H7 (cell line): ENCODE results near the gene PLA2G4F. TPM values are rescaled to one million over a fixed set of nuclear protein-coding genes. Genes with fewer than 3 reads are reported as not detected.

ENCODE experiments used
- DNase-seq: peaks from one replicate; pipeline ENCODE4 v3.0.0; 2012
- H3K27me3 ChIP-seq: 2 replicates; pipeline ENCODE4 v1.6.0; 2011; ENCODE audit warnings: mild to moderate bottlenecking, low read length; ENCODE audit not compliant: control insufficient read depth, insufficient read depth
- H3K36me3 ChIP-seq: replicated peaks from 2 replicates; pipeline ENCODE4 v1.5.1; 2011; ENCODE audit warnings: low read length; ENCODE audit not compliant: control insufficient read depth, insufficient read depth
- H3K4me3 ChIP-seq: 2 replicates; pipeline ENCODE4 v1.5.1; 2011; ENCODE audit warnings: low read depth, mild to moderate bottlenecking, control low read depth, low read length, moderate library complexity; ENCODE audit not compliant: insufficient read depth
- total RNA-seq: library from RNA; depleted of rRNA; stranded (reverse); fragments of >200 nt; shearing (Covaris generic); gene quantifications from 2 replicates; pipeline ENCODE4 v1.2.3, GENCODE V29; 2014

PLA2G4F gene
- total RNA-seq, 1 experiment from 2014 or later = not detected

DNA sequence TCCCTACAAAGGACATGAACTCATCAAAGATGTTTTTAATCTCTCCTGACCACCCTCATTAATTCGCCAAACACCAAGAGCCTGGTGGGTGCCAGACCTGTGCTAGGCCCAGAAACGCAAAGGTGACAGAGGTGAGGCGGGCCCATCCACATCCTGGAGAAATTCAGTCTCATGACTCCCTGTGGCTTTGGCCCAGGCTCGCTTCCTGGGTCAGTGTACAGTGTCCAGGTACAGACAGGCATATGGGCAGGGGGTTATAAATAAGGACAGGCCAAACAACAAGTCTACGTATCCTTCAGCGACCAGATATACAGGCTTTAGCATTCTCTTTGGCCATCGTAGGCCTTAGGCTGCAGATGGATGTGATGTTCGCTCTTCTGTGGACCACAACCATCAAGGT, 945 bp upstream of the PLA2G4F start:
- no peak overlapping the region for H3K4me3 ChIP-seq
- no peak for DNase-seq
- H3K27me3 ChIP-seq = no peaks in the 10 kb centered on the region
- H3K36me3 ChIP-seq = peaks cover 16% of the 10 kb centered on the region

DNA sequence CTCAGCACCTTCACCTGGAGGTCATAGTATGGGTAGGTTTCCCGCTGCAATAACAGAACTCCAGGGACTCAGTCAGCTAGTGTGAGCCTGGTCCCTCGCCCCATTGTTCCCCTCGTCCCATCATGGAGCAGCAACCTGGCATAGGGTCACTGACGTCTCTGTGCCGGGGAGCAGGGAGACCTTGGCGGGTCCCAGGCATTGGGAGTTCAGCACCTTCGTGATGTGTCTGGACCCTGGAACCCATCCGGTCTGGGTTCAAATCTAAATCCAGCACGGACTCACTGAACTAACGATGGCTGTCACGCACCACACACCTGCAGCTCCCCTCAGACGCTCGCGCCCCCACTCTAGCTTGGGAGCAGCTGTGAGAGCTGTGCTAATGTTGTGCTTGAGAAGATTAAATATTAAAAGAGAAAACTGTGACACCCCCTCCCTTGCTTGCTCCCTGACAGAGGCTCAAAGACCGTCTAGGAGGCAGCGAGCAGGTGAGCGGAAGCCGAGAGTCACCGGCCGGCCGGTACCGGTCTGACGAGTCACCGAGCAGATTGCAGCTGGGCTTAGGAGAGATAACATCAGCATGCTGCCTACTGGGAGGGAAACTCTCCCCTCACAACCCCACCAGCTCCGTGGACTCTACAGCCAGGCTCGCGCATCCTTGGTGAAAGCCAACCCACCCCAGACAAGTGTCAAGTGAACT, 742 bp downstream of the PLA2G4F start:
- H3K27me3 ChIP-seq = no peaks in the 10 kb centered on the region
- H3K4me3 ChIP-seq = no peak overlapping the region

DNA sequence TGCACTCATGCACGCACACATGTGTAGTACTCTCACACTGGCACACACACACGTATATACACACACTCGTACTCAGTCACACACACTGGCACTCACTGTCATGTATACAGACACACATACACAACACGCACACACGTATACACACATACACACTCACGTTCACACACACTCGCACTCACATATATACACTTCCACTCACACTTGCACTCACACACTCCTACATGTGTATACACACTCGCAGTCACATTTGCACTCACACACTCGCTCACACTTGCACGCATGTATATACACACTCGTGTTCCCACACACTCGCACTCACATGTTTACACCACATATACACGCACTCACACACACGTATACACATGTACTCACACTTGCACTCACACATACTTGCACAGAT, 1.5 kb downstream of the PLA2G4F start:
- DNase-seq = peak; percentile 13
- H3K36me3 ChIP-seq = peaks cover 3% of the 10 kb centered on the region
- H3K4me3 ChIP-seq = no peak overlapping the region
- no peaks in the 10 kb centered on the region for H3K27me3 ChIP-seq

More for the DNA sequence above, 742 bp downstream of the PLA2G4F start:
- peak; percentile 61 for DNase-seq
- H3K36me3 ChIP-seq = peaks cover 6% of the 10 kb centered on the region

DNA sequence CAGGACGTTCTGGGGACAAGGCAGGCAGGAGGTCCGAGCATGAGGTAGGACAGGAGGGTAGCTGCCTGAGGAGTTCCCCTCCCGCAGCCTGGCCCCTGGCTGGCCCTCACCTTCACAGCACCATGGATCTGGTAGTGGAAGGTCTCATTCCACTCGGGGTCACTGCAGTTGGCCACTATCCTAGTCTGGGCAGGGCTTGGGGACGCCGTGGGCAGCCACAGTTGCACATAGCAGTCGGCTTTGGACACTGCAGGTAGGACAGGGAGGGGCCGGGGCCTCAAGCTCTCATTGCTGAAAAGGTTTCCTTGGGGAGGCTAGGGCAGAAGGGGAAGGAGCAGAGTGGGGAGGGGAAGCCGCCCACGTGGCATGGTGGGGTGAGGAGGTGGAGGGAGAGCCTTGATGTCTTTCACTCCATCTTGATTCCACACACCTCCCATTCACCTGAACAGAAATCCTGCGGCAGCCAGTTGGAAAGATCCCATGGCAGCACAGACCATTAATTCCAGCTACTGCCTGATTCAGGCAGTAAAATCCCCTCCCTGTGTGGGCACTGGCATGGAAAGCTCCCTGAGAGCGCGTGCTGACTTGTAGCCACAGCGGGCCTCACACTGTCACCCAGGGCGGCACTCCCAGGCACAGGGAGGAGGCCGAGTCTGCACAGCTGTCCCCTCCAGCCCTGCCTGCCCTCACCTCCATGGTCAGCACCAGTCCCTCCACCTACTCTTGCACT, 2.1 kb downstream of the PLA2G4F start:
- Histone ChIP-seq H3K4me3 (no peak overlapping the region), H3K36me3 (no peaks in the 10 kb centered on the region; the same call in none of the 2 replicates), H3K27me3 (no peaks in the 10 kb centered on the region)
- peak; percentile 37 for DNase-seq

DNA sequence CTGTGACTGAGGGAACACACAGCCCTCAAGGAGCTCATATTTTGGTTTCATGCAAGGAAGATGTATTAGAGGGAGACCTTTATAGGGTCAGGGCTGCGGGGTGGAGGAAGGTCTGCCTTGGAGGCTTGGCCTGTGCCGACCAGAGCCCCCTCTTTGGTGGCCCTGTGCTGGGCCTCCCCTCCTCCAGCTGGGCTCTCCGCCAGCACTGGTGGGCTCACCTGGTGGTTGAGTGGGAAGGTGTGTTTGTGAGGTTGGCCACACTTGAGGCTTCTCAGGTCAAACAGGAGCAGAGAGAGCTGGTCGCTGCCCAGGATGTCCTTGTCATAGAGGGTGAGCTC, 2.6 kb downstream of the PLA2G4F start:
- peak; percentile 36 for DNase-seq
- Histone ChIP-seq H3K4me3 (no peak overlapping the region), H3K27me3 (no peaks in the 10 kb centered on the region), H3K36me3 (no peaks in the 10 kb centered on the region)

DNA sequence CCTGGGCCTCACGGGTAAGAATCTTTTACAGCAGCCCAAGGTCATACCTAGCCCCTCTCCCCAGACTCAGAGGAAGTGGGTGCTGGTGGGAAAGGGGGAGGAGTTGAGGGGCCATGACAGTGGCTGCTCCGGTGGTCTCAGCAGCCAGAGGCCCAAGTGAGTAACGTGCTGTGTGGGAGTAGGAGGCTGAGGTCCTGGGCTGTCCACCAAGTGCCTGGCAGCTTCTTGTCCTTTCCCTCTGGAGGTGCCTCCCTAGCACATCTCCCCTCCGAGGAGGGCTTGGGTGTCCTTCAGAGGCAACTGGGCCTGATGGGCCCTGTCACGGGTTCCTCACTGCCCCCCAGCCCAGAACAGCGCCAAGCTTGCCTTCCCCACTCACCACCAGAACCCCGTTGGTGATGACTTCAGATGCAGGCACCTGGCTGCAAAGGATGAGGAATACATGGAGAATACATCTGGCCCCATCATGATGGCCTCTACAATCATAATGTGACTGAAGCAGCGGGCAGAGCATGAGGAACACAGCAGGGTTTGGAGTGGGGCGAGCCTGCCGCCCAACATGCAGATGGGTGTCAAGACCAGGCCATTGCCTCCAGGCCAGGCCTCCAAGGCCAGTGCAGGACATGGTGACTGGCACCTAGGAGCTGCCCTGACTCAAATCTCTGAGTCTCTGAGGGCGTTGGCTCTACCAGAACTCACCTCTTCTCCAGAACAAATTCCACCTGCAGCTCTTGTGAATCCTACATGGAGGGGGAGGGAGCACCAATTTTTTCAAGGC, 3.3 kb downstream of the PLA2G4F start:
- DNase-seq = peak; percentile 36
- Histone ChIP-seq H3K36me3 (no peaks in the 10 kb centered on the region), H3K27me3 (no peaks in the 10 kb centered on the region), H3K4me3 (no peak overlapping the region)

DNA sequence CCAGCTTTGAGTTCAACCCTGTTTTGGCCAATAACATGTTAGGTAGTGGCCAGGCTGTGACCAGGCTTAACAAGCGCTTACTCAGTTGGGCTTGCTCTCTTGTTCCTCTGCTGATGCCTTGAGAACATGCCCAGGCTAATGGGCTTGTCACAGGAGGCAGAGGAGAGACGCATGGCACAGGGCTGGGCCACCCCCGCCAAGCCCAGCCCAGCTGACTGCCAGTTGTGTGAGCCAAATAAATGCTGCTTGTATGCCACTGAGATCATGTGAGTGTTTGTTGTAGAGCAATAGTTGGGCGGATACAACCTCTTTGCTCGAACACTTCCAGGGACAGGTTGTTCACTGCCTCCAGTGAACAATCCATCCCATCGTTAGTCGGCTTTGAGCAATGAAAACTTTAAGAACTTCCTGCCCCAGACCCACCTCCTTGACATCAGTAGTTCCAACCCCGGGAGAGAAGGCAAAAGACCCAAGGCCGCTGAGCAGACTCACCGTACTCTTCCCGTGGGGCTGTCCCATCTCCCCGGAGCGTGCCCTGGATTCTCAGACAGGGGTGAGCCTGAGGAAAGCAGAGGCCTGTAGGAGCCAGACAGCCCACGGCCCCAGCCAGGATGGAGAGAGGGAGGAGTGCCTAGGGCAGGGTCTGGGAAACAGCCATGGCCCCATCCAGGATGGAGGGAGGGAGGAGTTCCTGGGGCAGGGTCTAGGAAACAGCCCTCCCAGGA, 4.1 kb downstream of the PLA2G4F start:
- DNase-seq = peak; percentile 41
- H3K36me3 ChIP-seq = no peaks in the 10 kb centered on the region
- no peak overlapping the region for H3K4me3 ChIP-seq
- no peaks in the 10 kb centered on the region for H3K27me3 ChIP-seq

DNA sequence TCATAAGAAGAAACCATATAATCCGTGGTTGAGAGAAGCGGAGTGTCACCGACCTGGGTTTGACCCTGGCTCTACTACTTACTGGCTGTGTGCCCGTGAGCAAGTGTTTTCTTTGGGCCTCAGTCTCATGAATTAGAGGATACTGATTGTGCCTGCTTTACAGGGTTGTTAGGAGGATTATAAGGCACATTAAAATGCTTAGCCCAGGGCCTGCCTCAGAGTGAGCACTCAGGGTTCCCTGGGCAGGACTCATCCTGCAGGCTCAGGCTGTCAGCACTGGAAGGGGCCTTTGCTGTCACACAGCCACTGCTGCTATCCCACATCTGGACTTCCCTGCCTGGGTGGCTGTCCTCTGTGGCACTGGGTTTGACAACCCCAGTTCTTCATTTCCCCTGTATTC, 4.7 kb downstream of the PLA2G4F start:
- no peak overlapping the region for H3K4me3 ChIP-seq
- H3K27me3 ChIP-seq = no peaks in the 10 kb centered on the region
- H3K36me3 ChIP-seq = no peaks in the 10 kb centered on the region
- DNase-seq = peak; percentile 37

DNA sequence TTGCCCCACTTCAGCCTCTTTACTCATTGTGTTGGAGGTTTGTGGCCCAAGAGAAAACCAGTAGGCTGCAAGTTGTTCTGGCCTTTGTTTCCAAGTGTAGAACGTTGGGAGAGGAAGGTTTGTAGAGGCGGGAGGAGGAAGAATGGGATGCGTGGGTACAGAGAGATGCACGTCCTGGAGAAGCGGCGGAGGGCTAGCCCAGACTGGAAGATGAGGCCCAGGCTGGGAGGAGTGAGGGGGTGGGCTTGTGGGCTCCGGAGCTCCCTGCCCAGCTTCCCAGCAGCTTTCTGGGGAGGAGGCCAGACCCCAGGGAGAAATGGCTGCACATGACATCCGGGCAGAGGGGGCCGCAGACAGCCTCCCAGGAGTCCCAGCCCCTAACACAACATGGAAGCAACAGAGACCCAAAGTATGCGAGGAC, 5.3 kb downstream of the PLA2G4F start:
- H3K4me3 ChIP-seq = no peak overlapping the region
- DNase-seq = peak; percentile 48
- H3K27me3 ChIP-seq = no peaks in the 10 kb centered on the region
- no peaks in the 10 kb centered on the region for H3K36me3 ChIP-seq

DNA sequence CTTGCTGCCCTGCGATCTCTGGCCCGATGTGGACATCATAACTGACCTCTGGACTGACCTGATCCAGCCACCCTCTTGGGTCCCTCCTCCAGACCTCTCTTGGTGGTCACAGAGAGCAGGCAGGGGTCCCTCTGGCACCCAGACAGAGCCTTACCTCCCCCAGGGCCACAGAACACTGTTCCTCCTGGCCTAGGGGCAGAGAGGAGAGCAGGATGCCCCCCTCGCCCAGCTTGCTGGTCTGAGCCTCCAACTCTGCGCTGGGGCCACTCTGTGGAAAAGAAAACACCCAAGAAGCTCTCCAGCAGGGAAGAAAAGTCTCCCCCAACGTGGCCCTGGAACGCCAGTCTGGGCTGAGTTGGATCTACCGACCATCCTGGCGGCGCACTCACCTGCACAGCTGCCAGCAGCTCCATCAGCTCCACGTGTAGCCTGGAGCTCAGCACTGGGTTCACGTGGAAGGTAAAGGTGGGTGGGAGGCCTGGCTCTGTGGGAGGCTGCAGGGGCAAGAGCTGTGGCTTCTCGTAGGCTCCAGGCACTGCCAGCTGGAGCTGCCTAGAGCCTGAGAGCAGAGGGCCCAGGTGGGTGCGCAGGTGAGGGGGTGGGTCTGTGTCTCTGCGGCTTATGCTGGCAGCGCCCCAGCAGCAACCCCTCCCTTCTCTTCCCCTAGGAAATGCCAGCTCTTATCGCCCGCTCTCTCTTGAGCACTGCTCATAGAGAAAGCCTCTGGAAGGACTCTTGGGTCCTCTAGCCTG, 6.0 kb downstream of the PLA2G4F start:
- DNase-seq = peak; percentile 50
- Histone ChIP-seq H3K4me3 (no peak overlapping the region), H3K36me3 (no peaks in the 10 kb centered on the region), H3K27me3 (no peaks in the 10 kb centered on the region)

DNA sequence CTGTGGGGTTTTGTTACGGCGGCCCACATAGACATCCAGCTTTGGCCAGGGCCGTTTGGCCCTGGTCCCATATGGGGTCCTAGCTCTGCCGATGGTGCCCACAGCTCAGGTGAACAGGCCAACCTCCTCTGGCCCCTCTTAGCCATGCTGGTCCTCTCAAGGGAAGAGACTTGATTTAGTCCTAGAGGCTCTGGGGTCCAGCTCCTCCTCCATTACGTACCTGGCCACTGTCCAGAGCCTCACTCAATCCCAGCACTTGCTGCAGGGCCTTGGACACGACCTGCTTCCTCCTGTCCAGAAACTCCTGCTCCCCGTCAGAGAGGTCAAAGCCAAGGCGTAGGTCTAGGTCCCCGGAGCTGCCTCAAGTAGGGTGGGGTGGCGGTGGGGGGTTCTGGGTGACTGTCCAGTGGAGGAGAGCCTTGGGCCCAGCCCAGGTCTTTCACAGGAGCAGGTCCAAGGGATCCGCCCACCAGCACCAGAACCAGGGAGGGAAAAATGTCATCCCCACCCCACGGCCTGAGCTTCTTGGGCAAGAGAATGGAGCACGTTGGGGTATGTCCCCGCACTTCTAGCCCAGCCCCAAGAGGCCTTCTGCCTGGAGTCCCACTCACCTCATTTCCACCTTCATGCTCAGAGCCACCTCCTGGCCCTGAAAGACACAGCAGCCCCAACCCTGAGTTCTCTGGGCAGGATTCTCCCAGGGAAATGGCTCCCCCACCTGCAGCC, 6.8 kb downstream of the PLA2G4F start:
- peak; percentile 73 for DNase-seq
- Histone ChIP-seq H3K27me3 (no peaks in the 10 kb centered on the region), H3K4me3 (no peak overlapping the region), H3K36me3 (no peaks in the 10 kb centered on the region)

DNA sequence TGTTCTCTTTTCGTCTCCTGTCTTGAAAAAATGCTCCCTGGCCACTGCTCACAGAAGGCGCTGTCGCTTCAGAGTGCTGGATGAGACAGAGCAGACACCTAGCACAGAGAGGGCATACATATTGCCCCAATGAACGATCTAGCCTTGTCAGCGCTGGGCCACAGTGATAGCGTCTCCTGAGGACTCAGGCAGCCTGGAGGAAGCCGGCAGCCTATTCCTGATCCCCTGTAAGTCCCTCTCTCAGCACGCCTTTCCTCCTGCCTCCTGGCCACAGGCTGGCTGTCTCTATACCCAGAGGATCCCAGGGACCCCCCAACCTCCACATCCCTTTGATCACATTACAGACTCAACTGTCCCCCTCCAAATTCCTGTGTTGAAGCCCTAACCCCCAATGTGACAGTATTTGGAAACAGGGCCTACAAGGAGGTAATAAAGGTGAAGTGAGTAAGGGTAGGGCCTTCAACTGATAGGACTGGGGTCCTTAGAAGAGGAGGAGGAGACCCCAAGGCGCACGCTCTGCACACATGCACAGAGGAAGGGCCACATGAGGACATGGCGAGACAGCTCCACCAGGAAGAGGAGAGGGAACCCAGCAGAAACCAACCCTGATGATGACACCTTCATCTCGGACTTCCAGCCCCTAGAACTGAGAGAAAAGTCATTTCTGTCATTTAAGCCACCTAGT, 7.5 kb downstream of the PLA2G4F start:
- H3K36me3 ChIP-seq = no peaks in the 10 kb centered on the region
- H3K27me3 ChIP-seq = no peaks in the 10 kb centered on the region

DNA sequence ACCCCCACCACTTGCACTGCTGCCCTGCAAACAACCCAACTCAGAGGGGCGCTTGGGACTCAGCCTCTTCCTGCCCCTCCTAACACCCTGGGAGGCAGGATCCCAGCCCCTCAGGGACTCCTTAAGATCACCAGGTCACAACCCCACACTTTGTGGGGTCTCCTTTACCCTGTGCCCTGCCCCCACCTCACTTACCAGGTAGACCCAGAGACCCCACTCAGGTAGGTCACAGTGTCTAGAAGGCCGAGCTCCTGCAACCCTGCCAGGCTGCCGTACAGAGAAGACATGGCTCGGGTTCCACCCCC, 9.1 kb downstream of the PLA2G4F start:
- Histone ChIP-seq H3K4me3 (no peak overlapping the region), H3K27me3 (no peaks in the 10 kb centered on the region), H3K36me3 (no peaks in the 10 kb centered on the region)
- no peak for DNase-seq

More for the DNA sequence above, 7.5 kb downstream of the PLA2G4F start:
- H3K4me3 ChIP-seq = no peak overlapping the region
- peak; percentile 28 for DNase-seq
